Keratinocyte (primary cell): ENCODE measurements around the gene IGFALS. TPM values are rescaled to one million over a fixed set of nuclear protein-coding genes. Genes with fewer than 3 reads are reported as not detected.

Experiments
- DNase-seq: peaks from one replicate; pipeline ENCODE4 v3.0.0-alpha.2; 2011; ENCODE audit warnings: low read depth, missing footprints, low spot score
- FAIRE-seq: peaks from 2 replicates; lab custom pipeline; 2011; peaks lifted over from hg19 to GRCh38; lab: Jason Lieb, UNC
- H2AFZ ChIP-seq: 2 replicates; pipeline ENCODE4 v1.6.0; 2012; ENCODE audit warnings: low read length, control low read depth, inconsistent platforms; ENCODE audit not compliant: control insufficient read depth
- H3K27ac ChIP-seq: 2 replicates; pipeline ENCODE4 v1.5.1; 2011; ENCODE audit warnings: low read length; ENCODE audit not compliant: control insufficient read depth, insufficient read depth
- H3K27me3 ChIP-seq: 3 replicates; pipeline ENCODE4 v1.6.0; 2011; ENCODE audit warnings: low read length; ENCODE audit not compliant: control insufficient read depth, insufficient read depth; ENCODE audit errors: extremely low read depth
- H3K36me3 ChIP-seq, 2 experiments: 2 replicates in 1 of 2; 3 replicates in 1 of 2; pipeline ENCODE4 v1.5.1; 2011; ENCODE audit warnings: low read length in 2 of 2, mild to moderate bottlenecking in 1 of 2; ENCODE audit not compliant: control insufficient read depth in 2 of 2, insufficient read depth in 2 of 2; ENCODE audit errors: extremely low read depth in 1 of 2
- H3K4me1 ChIP-seq: 3 replicates; pipeline ENCODE4 v1.5.1; 2011; ENCODE audit warnings: low read length; ENCODE audit not compliant: control insufficient read depth, insufficient read depth; ENCODE audit errors: extremely low read depth
- H3K4me2 ChIP-seq: 3 replicates; pipeline ENCODE4 v1.6.0; 2011; ENCODE audit warnings: low read depth, low read length; ENCODE audit not compliant: control insufficient read depth, insufficient read depth; ENCODE audit errors: extremely low read depth
- H3K4me3 ChIP-seq, 3 experiments: fragments of 200-600 bp in 1 of 3; sonication (generic) in 1 of 3; 2 replicates in 2 of 3; 3 replicates in 1 of 3; pipeline ENCODE4 v1.5.1; 2011 to 2016; ENCODE audit warnings: low read length in 3 of 3, mild to moderate bottlenecking in 3 of 3, control low read depth in 2 of 3, inconsistent platforms in 1 of 3, low read depth in 1 of 3, mixed read lengths in 1 of 3, mixed run types in 1 of 3, moderate library complexity in 1 of 3; ENCODE audit not compliant: control insufficient read depth in 2 of 3, insufficient read depth in 2 of 3; ENCODE audit errors: extremely low read depth in 1 of 3
- H3K79me2 ChIP-seq: 2 replicates; pipeline ENCODE4 v1.6.0; 2012; ENCODE audit warnings: low read length; ENCODE audit not compliant: control insufficient read depth, insufficient read depth
- H3K9ac ChIP-seq: 3 replicates; pipeline ENCODE4 v1.6.0; 2011; ENCODE audit warnings: low read length; ENCODE audit not compliant: control insufficient read depth, insufficient read depth; ENCODE audit errors: extremely low read depth
- H3K9me1 ChIP-seq: 3 replicates; pipeline ENCODE4 v1.6.0; 2011; ENCODE audit warnings: low read length; ENCODE audit not compliant: control insufficient read depth, insufficient read depth; ENCODE audit errors: extremely low read depth
- H3K9me3 ChIP-seq: 2 replicates; pipeline ENCODE4 v1.5.1; 2012; ENCODE audit warnings: low read depth, low read length; ENCODE audit not compliant: control insufficient read depth
- H4K20me1 ChIP-seq: 3 replicates; pipeline ENCODE4 v1.6.0; 2011; ENCODE audit warnings: low read length; ENCODE audit not compliant: control insufficient read depth, insufficient read depth; ENCODE audit errors: extremely low read depth
- CTCF ChIP-seq, 3 experiments: IDR thresholded peaks in 1 of 3; conservative IDR thresholded peaks in 1 of 3; optimal IDR thresholded peaks in 1 of 3; 2 replicates in 2 of 3; 3 replicates in 1 of 3; pipeline versions ENCODE3 to v1.5.1; 2011; ENCODE audit warnings: low read length in 3 of 3, mild to moderate bottlenecking in 3 of 3, moderate library complexity in 2 of 3, control low read depth in 1 of 3, inconsistent platforms in 1 of 3; ENCODE audit not compliant: insufficient read depth in 2 of 3; ENCODE audit errors: extremely low read depth in 1 of 3
- EZH2 ChIP-seq: IDR thresholded peaks from one replicate; pipeline ENCODE4 v1.6.1; 2012; ENCODE audit warnings: inconsistent platforms, mild to moderate bottlenecking, low read length, moderate library complexity
- dilution Hi-C: fragments of 300-500 bp; cut with MboI; formaldehyde crosslinking; loops from one replicate; pipeline ENCODE4 v1.7.0; 2020; ENCODE audit warnings: low sequenced_read_pairs; ENCODE audit not compliant: extremely low pct_ligation_motif_present
- polyA plus RNA-seq, 5 experiments: library from polyadenylated mRNA; depleted of rRNA in 3 of 5; stranded (reverse) in 3 of 5; stranded (forward) in 1 of 5; unstranded in 1 of 5; fragments of >200 nt; gene quantifications; 1 replicate in 1 of 5; 2 replicates in 3 of 5; 3 replicates in 1 of 5; pipeline versions ENCODE4 v1.2.1 to v1.2.3, GENCODE V29; 2011 to 2012; ENCODE audit warnings: missing spikeins in 2 of 5, low read depth in 1 of 5, low replicate concordance in 1 of 5

IGFALS gene
- polyA plus RNA-seq, 1 donor (not counting 4 experiments of a cell fraction or from before 2014, with no cell fraction given), result not detected

- dilution Hi-C loops, result no loop called here
- Histone ChIP-seq H3K4me2 (no peak overlapping the region), H3K4me1 (peaks cover 22% of the 10 kb centered on the region), H3K27me3 (no peaks in the 10 kb centered on the region), H3K4me3 (no peak overlapping the region), H3K9me1 (no peaks in the 10 kb centered on the region), H3K27ac (no peak overlapping the region), H4K20me1 (peaks cover 3% of the 10 kb centered on the region), H3K9me3 (no peaks in the 10 kb centered on the region), H2AFZ (no peak overlapping the region), H3K9ac (no peak overlapping the region), H3K36me3 (peaks cover 0 to 11% of the 10 kb centered on the region in 2 experiments), H3K79me2 (peaks cover 41% of the 10 kb centered on the region)
- TF ChIP-seq CTCF (optimal IDR thresholded peaks at IDR 0.05 in 1 of 3, IDR thresholded peaks at IDR 0.05 in 1 of 3, conservative IDR thresholded peaks at IDR 0.05 in 1 of 3; ENCODE audit: extremely low read depth in 1 of 3, insufficient read depth in 2 of 3, low read length in 3 of 3) (no peak), EZH2 (no peak)
- FAIRE-seq, result no peak
- DNase-seq, result no peak
These were observed 6.0 kb downstream of the IGFALS start for GRCh38 chr16:1787322-1788094.

GRCh38 chr16:1787056-1787321, 6.5 kb downstream of the IGFALS start:
- Histone ChIP-seq H3K79me2 (peaks cover 41% of the 10 kb centered on the region), H4K20me1 (peaks cover 3% of the 10 kb centered on the region), H3K36me3 (peaks cover 0 to 11% of the 10 kb centered on the region in 2 experiments), H3K27me3 (no peaks in the 10 kb centered on the region), H3K9me1 (no peaks in the 10 kb centered on the region), H3K4me2 (no peak overlapping the region), H2AFZ (no peak overlapping the region), H3K9ac (no peak overlapping the region), H3K27ac (no peak overlapping the region), H3K9me3 (no peaks in the 10 kb centered on the region), H3K4me1 (peaks cover 22% of the 10 kb centered on the region), H3K4me3 (no peak overlapping the region)
- dilution Hi-C loops, result no loop called here
- FAIRE-seq, result no peak
- TF ChIP-seq CTCF (optimal IDR thresholded peaks at IDR 0.05 in 1 of 3, IDR thresholded peaks at IDR 0.05 in 1 of 3, conservative IDR thresholded peaks at IDR 0.05 in 1 of 3; ENCODE audit: extremely low read depth in 1 of 3, insufficient read depth in 2 of 3, low read length in 3 of 3) (no peak), EZH2 (no peak)
- no peak for DNase-seq
